ENCODE data around the gene RSBN1L. TPM values are rescaled to one million over a fixed set of nuclear protein-coding genes. Genes with fewer than 3 reads are reported as not detected.

Gene RSBN1L
- total RNA-seq, 1 experiment from 2014 or later: 15.5 TPM

DNA sequence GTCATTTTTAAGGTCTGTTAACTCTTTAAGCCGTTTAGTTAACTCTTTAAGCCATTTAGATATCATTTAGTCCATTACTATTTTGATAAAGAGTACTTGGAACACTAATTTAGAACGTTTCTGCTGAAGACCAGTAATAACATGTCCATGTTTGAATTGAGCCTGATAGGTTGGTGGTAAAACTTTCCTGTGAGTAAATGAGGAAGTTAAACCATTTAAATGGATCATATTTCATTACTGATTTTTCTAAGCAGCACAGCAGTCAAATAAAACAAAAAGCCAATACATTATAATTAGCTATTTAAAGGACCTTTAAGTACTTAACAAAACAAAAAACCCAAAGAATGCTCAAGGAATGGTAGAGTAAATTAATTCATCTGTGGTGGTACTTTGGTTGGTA lies 131.7 kb downstream of the RSBN1L start (continued):
- TF ChIP-seq, protein P1, sequence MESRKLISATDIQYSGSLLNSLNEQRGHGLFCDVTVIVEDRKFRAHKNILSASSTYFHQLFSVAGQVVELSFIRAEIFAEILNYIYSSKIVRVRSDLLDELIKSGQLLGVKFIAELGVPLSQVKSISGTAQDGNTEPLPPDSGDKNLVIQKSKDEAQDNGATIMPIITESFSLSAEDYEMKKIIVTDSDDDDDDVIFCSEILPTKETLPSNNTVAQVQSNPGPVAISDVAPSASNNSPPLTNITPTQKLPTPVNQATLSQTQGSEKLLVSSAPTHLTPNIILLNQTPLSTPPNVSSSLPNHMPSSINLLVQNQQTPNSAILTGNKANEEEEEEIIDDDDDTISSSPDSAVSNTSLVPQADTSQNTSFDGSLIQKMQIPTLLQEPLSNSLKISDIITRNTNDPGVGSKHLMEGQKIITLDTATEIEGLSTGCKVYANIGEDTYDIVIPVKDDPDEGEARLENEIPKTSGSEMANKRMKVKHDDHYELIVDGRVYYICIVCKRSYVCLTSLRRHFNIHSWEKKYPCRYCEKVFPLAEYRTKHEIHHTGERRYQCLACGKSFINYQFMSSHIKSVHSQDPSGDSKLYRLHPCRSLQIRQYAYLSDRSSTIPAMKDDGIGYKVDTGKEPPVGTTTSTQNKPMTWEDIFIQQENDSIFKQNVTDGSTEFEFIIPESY (IDR thresholded peaks at IDR 0.05; ENCODE audit: extremely low read depth, insufficient replicate concordance, low read length): no peak
- TF ChIP-seq CEBPB (IDR thresholded peaks at IDR 0.05; ENCODE audit: low read depth): no peak
- no peak for TF ChIP-seq ELF1 (IDR thresholded peaks at IDR 0.05; ENCODE audit: borderline replicate concordance, low read depth)
- TF ChIP-seq FOSL1 (IDR thresholded peaks at IDR 0.05; ENCODE audit: low read depth): no peak
- no peak for TF ChIP-seq SRF (IDR thresholded peaks at IDR 0.05; ENCODE audit: low read depth)
- TF ChIP-seq POLR2AphosphoS5 (IDR thresholded peaks at IDR 0.05; ENCODE audit: low read depth, low read length): no peak

DNA sequence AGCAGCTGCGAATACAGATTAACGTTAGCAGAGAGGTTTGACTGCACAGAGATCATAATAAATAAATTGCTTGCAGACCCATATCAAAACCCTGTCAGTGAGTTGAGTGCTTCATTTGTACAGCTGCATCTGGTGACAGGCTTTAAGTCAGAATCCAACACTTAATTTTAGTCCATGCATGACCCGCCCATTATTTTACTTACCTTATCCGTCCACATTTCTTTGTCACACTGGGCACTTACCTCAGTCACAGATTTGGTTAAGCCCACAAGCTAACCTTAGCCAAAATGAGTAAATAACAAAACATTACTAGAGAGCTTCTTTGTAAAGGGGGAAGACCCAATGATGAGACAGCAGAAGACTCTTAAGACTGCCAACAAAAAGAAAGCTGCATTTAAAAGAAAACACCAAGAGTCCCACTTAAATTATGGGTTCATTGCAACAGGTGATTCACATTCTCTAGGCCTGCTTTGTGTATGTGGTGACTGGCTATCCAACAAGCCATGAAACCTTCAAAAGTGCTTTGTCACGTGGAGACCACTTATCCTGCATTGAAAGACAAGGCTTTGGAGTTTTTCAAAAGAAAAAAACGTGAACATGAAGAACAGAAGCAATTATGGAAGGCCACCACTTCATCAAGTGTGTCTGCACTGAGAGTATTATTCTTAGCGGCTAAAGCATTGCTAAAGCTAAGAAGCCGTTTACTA lies 134.5 kb downstream of the RSBN1L start:
- H4K20me1 ChIP-seq (ENCODE audit: insufficient read depth): no peaks in the 10 kb centered on the region
- DNase-seq (ENCODE audit: low read depth, low spot score) (no peak), ATAC-seq (no peak)
- intact Hi-C loops (cut with micrococcal nuclease): no loop called here
- H3K9me2 ChIP-seq (ENCODE audit: insufficient read depth): no peaks in the 10 kb centered on the region
- POLR2A ChIA-PET: no interaction called here
- H3K27me3 ChIP-seq (ENCODE audit: insufficient read depth, low read length): no peaks in the 10 kb centered on the region
- no peak overlapping the region for H2AFZ ChIP-seq (ENCODE audit: low read depth, low read length, poor library complexity, severe bottlenecking)
- no peak overlapping the region for H3K9ac ChIP-seq (ENCODE audit: low read length)
- no TSS peak for BruUV-seq (replicated peaks)
- H3K27ac ChIP-seq (ENCODE audit: low read depth, low read length): no peak overlapping the region
- RAD21 ChIA-PET (ENCODE audit: low non-redundant PET in 1 of 2, low total read pairs in 2 of 2, uncharacterized antibody in 2 of 2, unreplicated experiment in 2 of 2): no interaction called here
- no peak overlapping the region for H3K4me2 ChIP-seq (ENCODE audit: low read length)
- no peaks in the 10 kb centered on the region for H3K9me3 ChIP-seq (ENCODE audit: control insufficient read depth in 1 of 2, insufficient read depth in 1 of 2, low read depth in 1 of 2, low read length in 2 of 2)
- no peak overlapping the region for H3K4me3 ChIP-seq (replicated peaks in 1 of 2; ENCODE audit: low read depth in 1 of 2, low read length in 2 of 2)
- H3K79me2 ChIP-seq (ENCODE audit: insufficient read depth, low read length): peaks cover 5% of the 10 kb centered on the region
- H3K4me1 ChIP-seq (ENCODE audit: control insufficient read depth in 1 of 2, insufficient read depth in 2 of 2, low read length in 2 of 2): peaks cover 13 to 18% of the 10 kb centered on the region in 2 experiments
- TF ChIP-seq EZH2 (IDR thresholded peaks at IDR 0.05) (no peak), YY1 (IDR thresholded peaks at IDR 0.05; ENCODE audit: extremely low read depth, insufficient replicate concordance, low read depth, low read length) (no peak), CBX3 (IDR thresholded peaks at IDR 0.05; ENCODE audit: low read depth) (no peak)
- TF ChIP-seq, protein P2, sequence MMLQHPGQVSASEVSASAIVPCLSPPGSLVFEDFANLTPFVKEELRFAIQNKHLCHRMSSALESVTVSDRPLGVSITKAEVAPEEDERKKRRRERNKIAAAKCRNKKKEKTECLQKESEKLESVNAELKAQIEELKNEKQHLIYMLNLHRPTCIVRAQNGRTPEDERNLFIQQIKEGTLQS (IDR thresholded peaks at IDR 0.05): no peak
- TF ChIP-seq, protein P1 (IDR thresholded peaks at IDR 0.05; ENCODE audit: extremely low read depth, insufficient replicate concordance, low read length): no peak
- H3K36me3 ChIP-seq (ENCODE audit: control insufficient read depth in 1 of 2, insufficient read depth in 2 of 2, low read length in 2 of 2): no peaks in the 10 kb centered on the region
- CTCF ChIA-PET: no interaction called here

Data from HCT116 (cell line).